Measurements from ENCODE around the gene DYSF.

Gene DYSF

DNA sequence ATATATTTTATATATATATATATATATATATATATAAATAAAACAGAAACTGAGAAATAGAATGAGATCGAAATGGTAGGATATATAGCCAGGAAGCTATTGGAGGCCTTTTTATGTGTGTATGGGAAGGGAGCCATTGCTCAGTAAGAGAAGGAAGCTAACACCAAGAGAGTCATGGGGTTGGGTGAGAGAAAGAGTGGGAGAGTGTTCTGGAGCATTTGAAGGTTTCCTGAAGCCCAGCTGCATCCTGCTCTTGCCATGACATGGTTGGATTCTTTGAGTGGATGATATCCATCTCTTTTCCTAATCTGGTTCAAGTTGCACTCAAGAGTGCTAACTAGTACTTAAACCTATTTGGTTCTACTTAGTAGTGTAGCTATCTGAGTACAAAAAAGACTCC is 282.3 kb downstream of the DYSF start:
- DNase-seq (ENCODE audit: low spot score): no peak
- in situ Hi-C loops (cut with MboI; ENCODE audit: low pct_unique_long_range_greater_than_20kb, low sequenced_read_pairs, unreplicated experiment): no loop called here
- TF ChIP-seq, protein P1, sequence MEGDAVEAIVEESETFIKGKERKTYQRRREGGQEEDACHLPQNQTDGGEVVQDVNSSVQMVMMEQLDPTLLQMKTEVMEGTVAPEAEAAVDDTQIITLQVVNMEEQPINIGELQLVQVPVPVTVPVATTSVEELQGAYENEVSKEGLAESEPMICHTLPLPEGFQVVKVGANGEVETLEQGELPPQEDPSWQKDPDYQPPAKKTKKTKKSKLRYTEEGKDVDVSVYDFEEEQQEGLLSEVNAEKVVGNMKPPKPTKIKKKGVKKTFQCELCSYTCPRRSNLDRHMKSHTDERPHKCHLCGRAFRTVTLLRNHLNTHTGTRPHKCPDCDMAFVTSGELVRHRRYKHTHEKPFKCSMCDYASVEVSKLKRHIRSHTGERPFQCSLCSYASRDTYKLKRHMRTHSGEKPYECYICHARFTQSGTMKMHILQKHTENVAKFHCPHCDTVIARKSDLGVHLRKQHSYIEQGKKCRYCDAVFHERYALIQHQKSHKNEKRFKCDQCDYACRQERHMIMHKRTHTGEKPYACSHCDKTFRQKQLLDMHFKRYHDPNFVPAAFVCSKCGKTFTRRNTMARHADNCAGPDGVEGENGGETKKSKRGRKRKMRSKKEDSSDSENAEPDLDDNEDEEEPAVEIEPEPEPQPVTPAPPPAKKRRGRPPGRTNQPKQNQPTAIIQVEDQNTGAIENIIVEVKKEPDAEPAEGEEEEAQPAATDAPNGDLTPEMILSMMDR (IDR thresholded peaks at IDR 0.05; ENCODE audit: extremely low read depth, insufficient read depth, missing control alignments): no peak

All from GM13977 (cell line).